Glomerular endothelial cell (primary cell): Measurements from ENCODE around the gene AAR2. TPM values are rescaled to one million over a fixed set of nuclear protein-coding genes. Genes with fewer than 3 reads are reported as not detected.
A peak's percentile ranks its signal among the peaks of the same experiment; 100 is the strongest.

Experiments
- DNase-seq: peaks from one replicate; pipeline ENCODE4 v3.0.0-alpha.2; 2011; ENCODE audit warnings: low read depth, low spot score; ENCODE audit errors: extremely low read depth
- total RNA-seq: library from RNA; depleted of rRNA; stranded (reverse); fragments of >200 nt; gene quantifications from 2 replicates; pipeline ENCODE4 v1.2.3, GENCODE V29; 2015

AAR2 gene
- total RNA-seq, 1 donor from 2014 or later = 28.2 TPM

DNA sequence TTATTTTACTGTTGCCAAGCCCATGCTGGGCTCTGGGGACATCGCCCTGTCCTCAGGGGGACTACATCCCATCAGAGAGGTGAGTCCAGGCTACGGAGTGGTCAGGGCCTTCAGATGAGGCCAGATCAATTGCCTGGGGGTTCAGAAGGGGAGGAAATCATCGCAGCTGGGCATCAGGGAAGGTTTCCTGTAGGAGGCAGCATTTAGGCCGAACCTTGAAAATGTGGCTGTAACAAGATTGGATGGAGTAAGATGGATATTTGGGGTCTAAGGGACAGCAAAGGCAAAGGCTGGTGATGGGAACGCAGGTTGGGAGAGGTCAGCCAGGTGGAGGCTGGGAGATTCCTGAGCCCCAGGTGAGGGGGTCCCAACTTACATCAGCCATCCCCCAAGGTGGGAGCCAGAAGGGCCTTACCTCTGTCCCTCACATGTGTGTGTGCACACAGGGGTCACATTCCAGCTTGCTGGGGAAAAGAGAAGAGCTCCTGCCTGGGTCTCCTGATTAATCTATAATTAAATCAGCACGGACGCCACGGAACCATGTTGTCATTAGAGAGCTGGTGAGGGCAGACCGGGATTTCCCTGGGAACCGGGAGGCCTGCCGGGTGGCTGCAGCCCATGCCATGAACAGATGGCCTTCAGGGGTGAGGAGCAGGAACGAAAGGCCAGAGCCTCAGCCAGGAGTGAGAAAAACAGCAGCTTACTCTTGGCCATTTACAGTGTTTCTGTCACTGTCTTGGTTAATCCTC is 39.3 kb downstream of the AAR2 start:
- DNase-seq = no peak

GRCh38 chr20:36277546-36277945 is 41.3 kb downstream of the AAR2 start:
- no peak for DNase-seq

- DNase-seq = no peak
These were observed 43.1 kb downstream of the AAR2 start for GRCh38 chr20:36279362-36279761.

- DNase-seq = no peak
These were observed 43.5 kb downstream of the AAR2 start for GRCh38 chr20:36279776-36280175.

DNA sequence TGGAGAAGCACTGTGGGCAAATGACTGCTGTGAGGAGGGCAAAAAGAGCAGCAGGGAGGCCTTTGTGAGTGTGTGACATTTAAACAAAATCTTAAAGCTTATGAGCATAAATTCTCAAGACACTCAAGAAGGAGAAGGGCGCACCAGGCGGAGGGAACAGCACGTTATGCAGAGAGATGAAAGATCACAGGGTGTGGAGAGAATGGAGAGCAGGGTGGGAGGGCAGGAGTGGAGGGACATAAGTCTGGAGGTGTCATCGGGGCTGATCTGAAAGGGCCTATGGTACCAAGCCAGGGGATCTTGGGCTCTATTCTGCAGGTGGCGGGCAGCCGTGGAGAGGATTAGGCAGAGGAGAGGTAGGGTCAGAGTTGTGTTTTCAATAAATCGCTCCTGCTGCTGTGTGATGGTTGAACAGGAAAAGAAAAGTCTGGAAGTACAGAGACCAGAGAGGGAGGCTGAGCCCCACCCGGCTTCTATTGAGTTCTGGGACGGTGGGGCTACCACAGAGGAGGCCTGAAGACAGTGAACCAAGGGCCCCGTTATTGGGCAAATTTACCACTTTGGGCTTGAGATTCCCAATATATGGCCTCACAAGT is 45.6 kb downstream of the AAR2 start:
- DNase-seq = no peak

- no peak for DNase-seq
These were observed 48.5 kb downstream of the AAR2 start for GRCh38 chr20:36284751-36285150.

GRCh38 chr20:36285746-36286447 is 49.6 kb downstream of the AAR2 start:
- no peak for DNase-seq

DNA sequence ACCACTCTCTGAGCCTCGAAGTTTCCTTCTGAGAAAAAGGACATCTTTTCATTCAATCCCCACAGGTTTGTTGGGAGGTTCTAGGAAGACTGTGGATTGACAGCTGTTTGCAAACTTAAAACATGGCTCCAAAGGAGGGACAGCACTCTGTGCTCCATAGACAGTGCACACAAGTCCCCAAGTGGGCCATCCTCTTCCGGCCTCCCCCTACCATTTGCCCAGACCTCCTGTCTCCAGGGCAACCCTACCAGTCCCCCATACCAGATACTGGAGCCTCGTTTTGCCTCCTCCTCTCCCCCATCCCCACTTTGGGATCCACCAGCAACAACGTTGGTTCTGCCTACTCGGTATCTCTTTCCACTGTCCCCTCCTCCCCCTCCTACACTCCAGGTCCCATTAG is 61.4 kb downstream of the AAR2 start:
- no peak for DNase-seq

DNA sequence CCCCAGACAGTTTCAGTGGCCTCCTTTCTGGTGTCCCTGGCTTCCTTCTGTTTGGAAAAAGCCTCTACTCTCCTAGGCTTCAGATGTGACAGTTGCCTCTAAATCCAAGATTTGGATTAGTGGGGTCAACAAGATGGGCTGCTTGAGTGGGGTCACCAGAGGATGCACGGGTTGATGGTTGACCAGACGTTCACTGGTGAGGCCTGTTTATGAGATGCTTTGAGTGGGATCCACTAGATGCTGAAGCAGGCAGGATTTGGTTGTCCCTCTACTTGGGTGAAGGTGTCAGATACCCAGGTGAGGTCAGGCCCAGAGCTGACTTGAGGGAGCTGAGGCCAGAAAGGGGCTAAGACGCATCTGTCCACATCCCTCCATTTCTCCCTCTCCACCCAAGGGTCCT is 61.8 kb downstream of the AAR2 start:
- DNase-seq = no peak

GRCh38 chr20:36298795-36299339 is 62.6 kb downstream of the AAR2 start:
- no peak for DNase-seq

DNA sequence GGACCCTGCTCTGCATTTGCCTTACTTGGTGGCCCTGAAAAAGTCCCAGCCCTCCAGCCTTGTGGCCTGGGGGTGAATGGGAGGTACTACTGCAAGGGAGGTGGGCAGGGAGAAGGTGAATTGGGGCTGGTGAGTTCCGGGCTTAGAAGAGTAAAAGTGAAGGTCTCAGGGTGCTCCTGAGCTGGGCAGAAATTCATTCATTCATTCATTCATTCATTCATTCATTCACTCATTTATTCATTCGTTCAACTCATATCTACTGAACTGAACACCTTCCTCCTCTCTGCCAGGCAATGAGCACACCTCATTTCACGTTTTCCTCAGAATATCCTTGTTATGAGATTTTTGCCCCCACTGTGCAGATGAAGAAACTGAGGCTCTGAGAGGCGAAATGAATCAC is 63.2 kb downstream of the AAR2 start:
- DNase-seq = no peak

DNA sequence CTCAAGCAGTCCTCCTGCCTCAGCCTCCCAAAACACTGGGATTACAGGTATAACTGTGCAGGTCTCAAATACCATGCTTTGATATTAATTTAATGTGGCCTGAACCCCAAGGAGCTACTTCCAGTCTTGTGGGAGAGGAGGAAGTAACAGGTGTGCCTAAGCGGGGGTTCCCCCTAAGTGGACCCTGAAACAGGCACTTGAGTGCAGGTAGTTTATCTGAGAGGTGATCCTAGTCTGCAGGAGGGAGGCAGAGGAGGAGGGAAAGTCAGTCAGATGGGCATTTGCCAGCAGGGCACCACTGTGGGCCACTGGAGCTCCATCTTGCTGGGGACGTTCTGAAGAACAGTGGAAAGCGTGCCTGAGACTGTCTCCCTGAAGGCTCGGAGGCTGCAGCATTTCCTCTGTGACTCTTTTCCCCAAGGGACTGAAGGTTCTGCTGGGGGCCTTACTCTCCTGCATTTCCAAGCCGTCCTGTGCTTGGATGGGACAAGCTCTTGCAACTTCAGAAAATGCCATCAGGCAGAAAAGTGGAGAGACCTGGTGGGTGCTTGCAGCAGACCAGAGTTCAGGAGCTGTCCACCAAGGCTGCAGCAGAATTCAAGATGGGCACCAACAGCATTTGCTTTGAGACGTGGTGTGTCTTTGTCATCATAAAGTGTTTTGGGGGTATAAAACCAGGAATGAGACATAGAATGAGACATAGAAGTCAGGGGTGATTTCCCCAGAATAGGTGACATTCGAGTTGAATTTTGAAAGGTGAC is 65.3 kb downstream of the AAR2 start:
- DNase-seq = no peak

GRCh38 chr20:36303020-36303595 is 66.8 kb downstream of the AAR2 start:
- peak; percentile 23 for DNase-seq

DNA sequence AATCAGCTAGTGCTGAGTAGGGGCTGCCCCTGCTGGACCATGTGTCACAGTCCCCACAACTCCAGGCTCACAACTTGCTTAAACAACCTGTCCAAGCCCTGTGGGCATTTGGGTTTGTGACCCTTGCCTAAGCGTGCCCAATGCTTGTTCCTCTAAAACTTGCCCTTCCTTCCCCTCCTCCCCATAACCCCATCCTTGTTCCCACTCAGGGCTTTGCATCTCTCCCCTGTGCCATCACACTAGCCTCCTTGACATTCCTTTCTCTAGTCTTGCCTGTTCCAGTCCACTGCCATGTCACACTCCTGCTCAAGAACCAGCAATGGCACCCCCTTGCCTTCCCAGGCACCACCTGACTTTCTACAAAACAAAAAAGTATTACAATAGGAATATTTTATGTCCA is 67.6 kb downstream of the AAR2 start:
- no peak for DNase-seq

GRCh38 chr20:36304786-36305495 is 68.7 kb downstream of the AAR2 start:
- no peak for DNase-seq

GRCh38 chr20:36305602-36306551 is 69.6 kb downstream of the AAR2 start, which contains the start of gene DLGAP4:
DLGAP4 (plus strand) TSS chr20:36306339; CDS start chr20:36431718, 125,379 bp downstream.
- DNase-seq = no peak
